GM12801 (cell line): ENCODE measurements around the gene DCBLD1.

Source experiments
- TF ChIP-seq, protein P1 (sequence below): IDR thresholded peaks from one replicate; pipeline ENCODE4 v1.5.1; 2011; ENCODE audit warnings: control low read depth; ENCODE audit not compliant: insufficient read length; ENCODE audit errors: extremely low read depth

Gene DCBLD1

DNA sequence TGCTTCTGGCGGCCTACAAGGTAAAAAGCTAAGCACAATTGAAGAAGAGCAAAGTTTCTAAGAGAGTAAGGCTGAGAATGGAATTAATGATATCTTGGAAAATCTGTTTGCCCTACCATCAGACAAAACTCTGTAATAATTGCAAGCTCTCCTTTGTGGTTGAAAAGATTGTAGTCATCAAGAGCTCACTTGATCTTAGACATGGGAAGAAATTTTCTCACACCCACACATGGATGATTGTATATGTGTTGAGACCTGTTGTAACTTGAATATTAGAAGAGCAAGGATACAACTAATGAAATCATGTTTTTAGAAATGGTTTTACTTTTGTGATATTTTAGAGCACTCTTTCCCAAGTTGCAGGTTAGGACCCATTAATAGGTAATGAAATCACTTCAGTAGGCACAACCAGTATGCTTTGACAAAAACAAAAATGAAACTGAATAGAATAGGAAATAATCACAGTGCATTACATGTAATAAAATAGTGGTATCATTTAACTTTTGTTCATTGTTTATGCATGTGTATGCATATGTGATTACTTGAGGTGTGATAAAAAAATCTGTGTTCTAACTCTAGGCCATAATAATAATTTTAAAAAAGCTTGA is 14.0 kb downstream of the DCBLD1 start:
- TF ChIP-seq, protein P1, sequence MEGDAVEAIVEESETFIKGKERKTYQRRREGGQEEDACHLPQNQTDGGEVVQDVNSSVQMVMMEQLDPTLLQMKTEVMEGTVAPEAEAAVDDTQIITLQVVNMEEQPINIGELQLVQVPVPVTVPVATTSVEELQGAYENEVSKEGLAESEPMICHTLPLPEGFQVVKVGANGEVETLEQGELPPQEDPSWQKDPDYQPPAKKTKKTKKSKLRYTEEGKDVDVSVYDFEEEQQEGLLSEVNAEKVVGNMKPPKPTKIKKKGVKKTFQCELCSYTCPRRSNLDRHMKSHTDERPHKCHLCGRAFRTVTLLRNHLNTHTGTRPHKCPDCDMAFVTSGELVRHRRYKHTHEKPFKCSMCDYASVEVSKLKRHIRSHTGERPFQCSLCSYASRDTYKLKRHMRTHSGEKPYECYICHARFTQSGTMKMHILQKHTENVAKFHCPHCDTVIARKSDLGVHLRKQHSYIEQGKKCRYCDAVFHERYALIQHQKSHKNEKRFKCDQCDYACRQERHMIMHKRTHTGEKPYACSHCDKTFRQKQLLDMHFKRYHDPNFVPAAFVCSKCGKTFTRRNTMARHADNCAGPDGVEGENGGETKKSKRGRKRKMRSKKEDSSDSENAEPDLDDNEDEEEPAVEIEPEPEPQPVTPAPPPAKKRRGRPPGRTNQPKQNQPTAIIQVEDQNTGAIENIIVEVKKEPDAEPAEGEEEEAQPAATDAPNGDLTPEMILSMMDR: no peak

DNA sequence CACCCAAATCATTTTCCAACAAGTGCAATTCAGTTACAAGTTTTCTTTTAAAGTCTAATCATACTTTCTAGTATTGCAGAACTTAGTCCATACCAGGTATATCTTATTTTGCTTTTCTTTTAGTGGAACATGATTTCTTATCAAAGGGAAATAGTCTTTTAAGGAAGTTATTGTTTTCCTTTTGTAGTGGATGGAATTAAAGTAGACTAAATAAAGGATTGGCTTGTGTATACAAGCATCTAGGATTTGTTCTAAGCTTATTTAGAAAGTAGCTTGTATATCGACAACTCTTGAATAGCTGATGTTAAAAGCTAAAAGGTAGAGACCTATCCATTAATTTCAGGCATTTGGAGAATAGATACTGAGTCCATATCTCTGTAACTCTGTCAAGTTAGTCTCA is 14.8 kb downstream of the DCBLD1 start:
- TF ChIP-seq, protein P1: no peak

DNA sequence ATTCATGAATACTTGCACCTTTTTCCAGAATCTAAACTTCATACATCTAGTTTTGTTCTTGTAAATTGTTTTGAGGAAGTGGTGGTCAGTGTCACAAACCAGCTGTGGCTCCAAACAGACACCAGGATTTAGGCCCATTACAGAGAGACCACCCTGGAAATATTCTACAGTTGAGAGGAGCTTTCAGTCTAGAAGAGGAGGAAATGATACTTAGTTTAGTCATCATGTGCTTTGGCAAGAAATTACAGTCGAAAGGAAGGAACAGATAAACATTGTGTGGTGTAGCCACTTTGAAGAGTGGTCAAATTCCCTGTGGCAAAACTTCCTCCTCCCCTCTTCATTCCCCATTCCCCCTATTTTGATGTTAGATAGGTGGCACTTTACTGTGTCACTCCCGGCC is 15.7 kb downstream of the DCBLD1 start:
- TF ChIP-seq, protein P1: no peak

DNA sequence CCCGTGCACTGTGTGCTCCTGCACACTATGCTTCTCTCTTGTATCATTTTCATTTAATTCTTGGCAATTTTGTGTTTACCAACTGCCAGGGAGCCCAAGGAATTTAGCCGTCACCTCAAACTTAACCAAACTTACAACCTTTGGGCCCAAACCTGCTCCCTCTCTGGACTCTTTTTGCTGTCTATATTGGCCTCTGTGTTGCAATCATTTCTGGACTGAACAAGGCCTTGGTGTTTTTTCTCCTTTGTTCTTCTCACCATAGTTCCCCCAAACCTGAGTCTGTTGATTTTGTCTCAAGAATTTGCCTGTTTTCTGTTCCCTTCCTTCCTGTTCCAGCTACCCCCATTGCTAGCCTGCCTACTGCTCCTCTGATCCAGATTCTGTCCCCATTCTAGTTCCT is 19.2 kb downstream of the DCBLD1 start:
- TF ChIP-seq, protein P1: no peak

DNA sequence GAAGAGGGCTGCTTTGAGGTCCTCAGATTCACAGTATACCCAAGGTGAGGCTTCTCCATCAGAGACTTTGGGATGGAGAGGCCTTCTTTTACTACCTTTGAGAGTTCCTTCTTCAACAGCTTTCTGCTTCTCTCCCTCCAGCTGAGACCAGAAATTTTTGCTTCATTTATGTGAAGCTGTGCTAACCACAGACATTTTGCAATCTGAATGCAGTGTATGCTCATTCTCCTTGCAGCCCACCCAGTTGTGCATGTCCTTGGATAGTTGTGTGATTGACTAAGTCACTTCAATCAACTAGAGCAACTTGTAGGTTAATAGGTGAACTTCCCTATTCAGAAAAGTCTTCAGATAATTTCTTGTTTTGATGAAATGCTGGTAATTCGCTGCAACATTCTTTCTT is 20.1 kb downstream of the DCBLD1 start:
- TF ChIP-seq, protein P1: no peak

DNA sequence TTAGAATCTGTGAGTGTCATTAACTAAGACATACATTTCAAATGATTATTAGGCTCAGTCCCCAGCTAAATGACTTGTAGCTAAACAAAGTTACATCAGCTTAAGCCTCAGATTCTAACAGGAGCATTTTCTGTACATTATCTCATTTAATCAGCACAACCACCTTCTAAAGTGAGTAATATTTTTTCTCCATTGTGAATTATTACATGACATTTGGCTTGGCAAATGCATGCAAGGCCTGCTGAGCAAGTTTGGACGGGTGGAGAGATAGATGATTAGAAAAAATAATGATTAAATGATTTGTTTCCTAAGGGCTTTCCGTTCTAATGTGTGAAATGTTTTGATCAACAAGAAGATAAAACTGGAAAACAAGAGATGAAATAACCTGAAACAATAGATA is 20.7 kb downstream of the DCBLD1 start:
- TF ChIP-seq, protein P1: no peak

DNA sequence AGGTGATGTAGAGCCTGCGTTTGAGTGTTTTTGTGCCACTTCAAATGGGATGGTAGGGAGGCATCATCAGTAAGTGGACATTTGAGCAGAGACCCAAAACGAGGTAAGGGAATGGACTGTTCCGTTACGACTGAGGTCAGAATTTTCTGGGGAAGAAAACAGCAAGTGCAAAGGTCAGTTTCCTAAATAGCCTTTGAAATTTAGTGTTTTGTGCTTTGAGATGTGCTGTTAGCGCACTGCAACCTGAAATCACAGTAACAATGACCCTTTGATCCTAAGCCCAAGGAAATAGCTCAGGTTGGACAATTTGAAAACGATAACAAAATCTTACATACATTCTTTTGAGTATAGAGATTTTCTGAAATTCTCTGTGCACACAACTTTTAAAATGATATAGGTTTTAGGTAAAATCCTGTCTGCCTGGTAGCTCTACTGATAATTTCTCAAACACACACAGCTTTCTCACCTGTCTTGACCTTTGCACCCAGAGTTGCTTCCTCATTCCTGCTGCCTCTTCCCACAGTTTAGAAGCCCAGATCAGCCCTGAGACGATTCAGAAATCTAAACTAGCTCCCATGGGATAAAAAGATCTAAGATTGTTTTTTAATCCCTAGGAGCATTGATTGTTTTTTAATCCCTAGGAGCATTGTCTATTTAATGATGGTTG is 22.1 kb downstream of the DCBLD1 start:
- TF ChIP-seq, protein P1: no peak
